ENCODE results near the gene SLC37A1. TPM values are rescaled to one million over a fixed set of nuclear protein-coding genes. Genes with fewer than 3 reads are reported as not detected.
A peak's percentile ranks its signal among the peaks of the same experiment; 100 is the strongest.

SLC37A1 gene
- total and polyA plus RNA-seq, 7 donors = 2.3 to 98.5 (median 7.8) TPM

DNA sequence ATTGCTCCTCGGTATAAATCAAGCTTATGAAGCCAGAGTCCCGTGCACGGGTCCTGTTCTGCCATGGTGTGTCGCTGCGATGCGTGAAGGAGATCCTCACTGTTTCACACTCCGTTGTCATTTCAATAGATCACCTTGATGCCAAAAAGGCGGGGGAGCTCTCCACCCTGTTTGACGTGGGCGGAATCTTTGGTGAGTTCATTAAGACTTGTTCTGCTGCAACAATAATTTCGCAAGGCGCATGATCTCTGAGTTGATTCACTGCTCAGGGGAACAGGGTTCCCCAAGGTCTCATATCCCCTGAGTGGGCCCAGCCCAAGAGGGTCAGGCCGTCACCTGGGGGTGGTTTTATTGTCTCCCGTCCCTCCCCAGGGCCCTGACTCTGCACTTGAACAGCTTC lies 50.0 kb downstream of the SLC37A1 start:
- TF ChIP-seq EP300 (IDR thresholded peaks at IDR 0.05) = no peak
- no peak for TF ChIP-seq POLR2AphosphoS5 (IDR thresholded peaks at IDR 0.05)
- no peak for TF ChIP-seq POLR2A (IDR thresholded peaks at IDR 0.05)
- TF ChIP-seq, protein P1, sequence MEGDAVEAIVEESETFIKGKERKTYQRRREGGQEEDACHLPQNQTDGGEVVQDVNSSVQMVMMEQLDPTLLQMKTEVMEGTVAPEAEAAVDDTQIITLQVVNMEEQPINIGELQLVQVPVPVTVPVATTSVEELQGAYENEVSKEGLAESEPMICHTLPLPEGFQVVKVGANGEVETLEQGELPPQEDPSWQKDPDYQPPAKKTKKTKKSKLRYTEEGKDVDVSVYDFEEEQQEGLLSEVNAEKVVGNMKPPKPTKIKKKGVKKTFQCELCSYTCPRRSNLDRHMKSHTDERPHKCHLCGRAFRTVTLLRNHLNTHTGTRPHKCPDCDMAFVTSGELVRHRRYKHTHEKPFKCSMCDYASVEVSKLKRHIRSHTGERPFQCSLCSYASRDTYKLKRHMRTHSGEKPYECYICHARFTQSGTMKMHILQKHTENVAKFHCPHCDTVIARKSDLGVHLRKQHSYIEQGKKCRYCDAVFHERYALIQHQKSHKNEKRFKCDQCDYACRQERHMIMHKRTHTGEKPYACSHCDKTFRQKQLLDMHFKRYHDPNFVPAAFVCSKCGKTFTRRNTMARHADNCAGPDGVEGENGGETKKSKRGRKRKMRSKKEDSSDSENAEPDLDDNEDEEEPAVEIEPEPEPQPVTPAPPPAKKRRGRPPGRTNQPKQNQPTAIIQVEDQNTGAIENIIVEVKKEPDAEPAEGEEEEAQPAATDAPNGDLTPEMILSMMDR (IDR thresholded peaks at IDR 0.05) = no peak
- WGBS, 2 donors = 89 to 91% methylated on average over 14 of the region's 14 CpGs
- H3K4me1 ChIP-seq = no peaks in the 10 kb centered on the region
- no peaks in the 10 kb centered on the region for H3K9me3 ChIP-seq
- peak; percentile 32 for DNase-seq
- intact Hi-C loops (cut with DNase I) = loop anchor here (10.0 kb wide), 1 partner anchor 51 kb away; no protein-coding TSS in a partner anchor
- no peaks in the 10 kb centered on the region for H3K27me3 ChIP-seq
- H3K36me3 ChIP-seq = peaks cover 0 to 39% (median 2%) of the 10 kb centered on the region in 4 donors
- no peak overlapping the region for H3K4me3 ChIP-seq
- H3K27ac ChIP-seq = no peak overlapping the region

DNA sequence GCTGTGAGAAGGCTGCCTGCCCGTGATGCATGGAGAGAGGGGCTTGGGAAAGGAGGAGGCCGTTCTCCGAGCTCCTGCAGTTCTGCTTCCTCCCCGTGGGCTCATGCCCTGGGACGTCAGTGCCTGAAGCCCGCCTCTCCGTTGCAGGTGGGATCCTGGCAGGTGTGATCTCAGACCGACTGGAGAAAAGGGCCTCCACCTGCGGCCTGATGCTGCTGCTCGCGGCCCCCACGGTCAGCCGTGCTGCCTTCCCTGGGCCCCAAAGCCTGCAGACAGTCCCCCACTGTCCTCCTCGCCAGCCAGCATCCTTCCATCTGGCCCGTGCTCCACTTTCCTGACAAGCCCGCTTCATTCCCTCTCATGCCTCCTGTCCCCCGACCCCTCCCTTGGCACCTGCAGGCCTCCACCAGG lies 50.9 kb downstream of the SLC37A1 start:
- intact Hi-C loops (cut with DNase I) = loop anchor here (10.0 kb wide), 1 partner anchor 50 kb away; no protein-coding TSS in a partner anchor
- WGBS, 2 donors = 89 to 92% methylated on average over 17 of the region's 17 CpGs
- TF ChIP-seq EP300 (IDR thresholded peaks at IDR 0.05) (no peak), POLR2A (IDR thresholded peaks at IDR 0.05) (no peak), POLR2AphosphoS5 (IDR thresholded peaks at IDR 0.05) (no peak)
- TF ChIP-seq, protein P1 (IDR thresholded peaks at IDR 0.05) = no peak
- Histone ChIP-seq H3K9me3 (no peaks in the 10 kb centered on the region), H3K4me1 (no peaks in the 10 kb centered on the region), H3K27me3 (no peaks in the 10 kb centered on the region), H3K36me3 (peaks cover 0 to 31% (median 2%) of the 10 kb centered on the region in 4 donors), H3K27ac (no peak overlapping the region), H3K4me3 (no peak overlapping the region)
- peak; percentile 44 for DNase-seq

DNA sequence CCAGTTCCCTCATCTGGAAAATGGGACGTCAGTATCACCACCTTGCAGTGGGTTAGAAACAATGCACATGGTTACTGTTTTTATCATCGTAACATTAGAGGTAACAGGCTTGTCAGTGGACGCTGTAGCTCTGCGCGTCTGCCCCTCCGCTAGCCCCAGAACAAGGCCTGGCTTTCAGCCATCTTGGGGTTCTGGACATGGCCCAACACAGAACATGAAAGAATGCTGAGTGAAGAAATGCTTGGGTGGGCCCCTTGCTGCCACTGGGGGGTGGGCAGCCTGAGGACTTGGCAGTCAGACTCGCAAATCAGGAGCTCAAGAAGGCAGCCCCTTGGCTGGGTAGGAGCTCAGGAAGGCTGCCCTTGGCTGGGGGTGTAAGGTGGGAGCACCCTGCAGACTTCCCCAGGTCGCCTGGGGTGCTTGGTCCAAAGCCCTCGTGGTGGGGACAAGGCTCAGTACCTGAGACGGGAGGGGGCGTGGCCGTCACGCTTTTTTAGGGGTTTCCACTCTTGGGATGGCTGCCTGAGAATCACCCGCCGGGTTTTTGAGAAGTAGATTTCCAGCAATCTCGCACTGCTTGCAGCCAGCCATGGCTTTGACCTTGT lies 51.7 kb downstream of the SLC37A1 start:
- Histone ChIP-seq H3K4me1 (no peaks in the 10 kb centered on the region), H3K27me3 (no peaks in the 10 kb centered on the region), H3K27ac (no peak overlapping the region), H3K9me3 (no peaks in the 10 kb centered on the region), H3K4me3 (no peak overlapping the region), H3K36me3 (peaks cover 0 to 31% (median 2%) of the 10 kb centered on the region in 4 donors)
- 91 to 94% methylated on average over 16 of the region's 16 CpGs for WGBS, 2 donors
- peak; percentile 54 for DNase-seq
- TF ChIP-seq POLR2AphosphoS5 (IDR thresholded peaks at IDR 0.05) = no peak
- TF ChIP-seq POLR2A (IDR thresholded peaks at IDR 0.05) = no peak
- TF ChIP-seq, protein P1 (IDR thresholded peaks at IDR 0.05) = no peak
- TF ChIP-seq EP300 (IDR thresholded peaks at IDR 0.05) = no peak
- intact Hi-C loops (cut with DNase I) = loop anchor here (10.0 kb wide), 1 partner anchor 49 kb away; no protein-coding TSS in a partner anchor

DNA sequence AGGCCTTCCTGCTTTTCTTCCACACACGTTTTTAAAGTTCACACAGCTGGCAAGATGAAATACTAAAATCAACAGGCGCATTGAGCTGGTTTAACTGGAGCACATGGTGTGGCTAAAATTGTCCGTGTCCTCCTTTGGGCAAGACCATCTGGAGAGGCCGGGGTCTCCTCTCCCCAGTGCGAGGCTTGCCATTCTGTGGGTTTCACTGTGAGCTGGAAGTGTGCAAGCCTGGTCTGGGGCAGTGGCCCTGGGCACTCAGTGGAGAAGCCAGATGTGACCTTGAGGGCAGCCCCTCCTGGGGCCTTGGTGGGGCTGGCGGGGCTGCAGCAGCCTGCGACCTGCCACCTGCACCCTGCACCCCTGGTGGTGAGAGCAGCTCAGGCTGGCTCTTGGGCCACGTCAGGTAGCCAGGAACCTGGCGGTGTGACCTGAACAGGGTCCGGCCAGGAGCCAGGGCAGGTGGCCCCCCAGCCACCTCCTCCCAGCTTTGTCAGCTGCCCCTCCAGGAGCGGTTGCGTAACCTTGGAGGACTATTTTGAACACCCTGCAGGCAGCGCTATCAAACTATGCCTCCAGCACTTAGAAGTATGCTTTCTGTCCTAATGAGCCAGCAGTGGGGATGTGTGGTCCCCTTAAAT lies 52.4 kb downstream of the SLC37A1 start:
- intact Hi-C loops (cut with DNase I) = loop anchor here (10.0 kb wide), 1 partner anchor 49 kb away; no protein-coding TSS in a partner anchor
- H3K36me3 ChIP-seq = peaks cover 0 to 32% (median 2%) of the 10 kb centered on the region in 4 donors

More for the DNA sequence above, 52.4 kb downstream of the SLC37A1 start:
- peak; percentile 30 for DNase-seq
- TF ChIP-seq POLR2AphosphoS5 (IDR thresholded peaks at IDR 0.05) (no peak), POLR2A (IDR thresholded peaks at IDR 0.05) (no peak), EP300 (IDR thresholded peaks at IDR 0.05) (no peak)
- TF ChIP-seq, protein P1 (IDR thresholded peaks at IDR 0.05) = no peak
- Histone ChIP-seq H3K27me3 (no peaks in the 10 kb centered on the region), H3K27ac (no peak overlapping the region), H3K9me3 (no peaks in the 10 kb centered on the region), H3K4me3 (no peak overlapping the region), H3K4me1 (no peaks in the 10 kb centered on the region)
- WGBS, 2 donors = 92% methylated on average over 13 of the region's 13 CpGs

Data from sigmoid colon (tissue), 7 donors.